Endometrial microvascular endothelial cells (primary cell): Measurements from ENCODE around the gene PLCL1. TPM values are rescaled to one million over a fixed set of nuclear protein-coding genes. Genes with fewer than 3 reads are reported as not detected.
"Not testable (repeated sequence)": the region's sequence is repeated elsewhere in the genome, so short reads cannot be mapped to it uniquely, and the experiment has no call there.

ENCODE experiments used
- in situ Hi-C: cut with HindIII; loops from 2 replicates; pipeline ENCODE4 v1.10.0; 2017; ENCODE audit warnings: low sequenced_read_pairs, low pct_unique_long_range_greater_than_20kb; ENCODE audit errors: inconsistent ontology term
- total RNA-seq: library from RNA; depleted of rRNA; stranded (reverse); fragments of >200 nt; gene quantifications from one replicate; pipeline ENCODE4 v1.2.3, GENCODE V29; 2015; ENCODE audit errors: inconsistent ontology term

The PLCL1 gene
- total RNA-seq, 1 donor from 2014 or later: 0.65 TPM

DNA sequence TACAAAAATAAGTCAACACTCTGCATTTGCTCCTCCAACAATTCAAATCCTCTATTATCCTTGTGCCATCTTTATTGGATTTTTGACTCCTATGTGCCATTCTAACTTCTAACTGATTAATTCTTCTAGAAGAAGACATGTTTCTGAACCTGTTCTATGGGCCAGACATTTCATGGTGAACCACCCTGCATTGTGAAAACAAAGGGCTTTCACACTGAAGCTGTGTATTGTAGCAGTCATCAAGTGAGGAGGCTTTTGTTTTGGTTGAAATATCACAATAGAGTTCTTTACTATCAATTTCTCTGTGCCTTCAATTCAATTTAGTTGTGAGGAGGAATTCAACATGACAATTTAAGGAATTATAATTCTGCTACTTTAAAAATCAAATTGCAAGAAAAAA, 357.9 kb downstream of the PLCL1 start:
- in situ Hi-C loops: no loop called here

DNA sequence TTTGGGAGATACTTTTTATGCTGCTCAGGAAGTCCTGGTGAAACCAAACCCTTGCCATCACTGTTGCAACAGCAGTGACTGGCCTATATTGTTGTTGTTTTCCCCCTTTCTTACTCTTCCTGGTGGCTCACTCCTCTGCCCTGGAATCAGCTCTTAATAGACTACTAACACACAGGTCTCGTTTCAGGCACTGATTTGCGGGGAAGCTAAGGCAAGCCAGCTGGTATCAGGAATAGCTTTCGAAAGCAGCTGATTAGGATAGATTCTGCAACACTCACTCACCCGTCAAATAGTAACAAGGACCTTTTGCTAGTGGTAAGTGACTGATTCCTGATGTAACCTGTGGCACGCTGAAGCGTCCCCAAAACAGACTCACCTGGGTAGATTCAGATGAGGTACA, 360.4 kb downstream of the PLCL1 start:
- in situ Hi-C loops: no loop called here

DNA sequence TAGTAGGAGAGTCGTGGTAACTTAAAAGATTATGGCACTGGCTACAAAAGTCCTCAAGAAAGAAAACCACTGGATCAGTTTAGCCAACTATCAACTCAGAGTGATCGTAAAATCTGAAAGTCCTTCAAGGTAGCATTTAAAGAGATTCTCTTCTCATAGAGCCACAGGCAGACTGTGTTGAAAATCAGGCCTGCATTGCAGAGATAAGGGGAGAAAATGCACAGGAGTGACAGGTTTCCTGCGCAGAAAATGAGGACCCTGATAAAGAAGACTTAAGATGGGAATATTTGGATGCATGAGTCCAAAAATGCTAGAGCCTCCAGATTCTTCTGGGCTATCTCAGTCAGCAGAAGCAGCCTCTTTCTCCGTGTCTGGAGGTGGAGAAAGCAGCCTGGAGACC, 360.9 kb downstream of the PLCL1 start:
- in situ Hi-C loops: no loop called here

DNA sequence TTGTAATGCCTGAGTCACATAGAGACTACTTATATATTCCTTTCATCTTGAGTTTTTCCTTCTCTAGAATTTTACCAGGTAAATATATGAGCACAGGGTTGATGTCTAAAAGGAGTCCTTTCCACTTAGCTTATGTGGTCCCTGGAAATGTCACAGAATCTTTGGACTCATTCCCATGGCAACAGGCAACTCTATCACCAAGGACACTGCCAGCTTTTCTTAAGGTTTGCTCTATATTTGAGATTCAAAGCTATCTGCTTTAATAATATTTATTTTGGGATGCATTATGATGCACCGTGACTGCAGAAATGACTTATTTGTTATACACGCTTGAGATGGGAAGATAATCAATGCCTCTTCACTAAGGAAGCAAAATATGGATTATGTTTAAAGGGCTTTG, 363.0 kb downstream of the PLCL1 start:
- in situ Hi-C loops: no loop called here

DNA sequence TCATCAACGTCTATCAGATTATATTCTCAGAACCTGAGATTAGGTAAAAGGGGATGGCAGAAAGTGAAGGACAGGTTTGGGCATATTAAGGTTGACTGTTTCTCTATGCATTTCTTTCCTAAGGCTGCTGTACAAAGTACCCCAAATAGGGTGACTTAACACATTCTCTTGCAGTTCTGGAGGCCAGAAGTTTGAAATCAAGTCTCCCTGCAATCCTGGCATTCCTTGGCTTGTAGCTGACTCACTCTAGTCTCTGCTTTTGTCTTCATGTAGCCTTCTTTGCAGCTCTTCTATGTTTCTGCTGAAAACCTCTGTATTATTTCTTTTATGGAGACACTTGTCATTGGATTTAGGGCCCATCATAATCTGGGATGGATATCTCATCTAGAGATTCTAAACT, 364.3 kb downstream of the PLCL1 start:
- in situ Hi-C loops: no loop called here

DNA sequence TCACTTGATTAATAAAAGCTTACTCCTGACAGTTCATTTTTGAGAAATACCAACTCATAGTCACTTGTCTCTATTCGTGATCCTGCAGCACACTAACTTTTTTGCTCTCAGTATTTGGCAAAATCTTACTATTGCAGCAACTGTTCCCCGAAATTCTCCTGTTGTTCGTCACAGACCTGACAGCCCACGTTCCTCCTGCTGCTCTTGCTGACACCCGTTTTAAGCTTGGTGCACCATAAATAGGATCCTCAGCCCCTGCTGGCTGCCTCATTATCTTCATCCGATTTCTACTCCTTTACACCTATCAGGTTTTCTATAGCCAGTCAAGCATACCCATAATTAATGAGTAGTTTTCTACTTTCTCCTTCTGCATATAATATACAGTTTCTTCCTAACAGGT, 368.8 kb downstream of the PLCL1 start:
- in situ Hi-C loops: no loop called here

DNA sequence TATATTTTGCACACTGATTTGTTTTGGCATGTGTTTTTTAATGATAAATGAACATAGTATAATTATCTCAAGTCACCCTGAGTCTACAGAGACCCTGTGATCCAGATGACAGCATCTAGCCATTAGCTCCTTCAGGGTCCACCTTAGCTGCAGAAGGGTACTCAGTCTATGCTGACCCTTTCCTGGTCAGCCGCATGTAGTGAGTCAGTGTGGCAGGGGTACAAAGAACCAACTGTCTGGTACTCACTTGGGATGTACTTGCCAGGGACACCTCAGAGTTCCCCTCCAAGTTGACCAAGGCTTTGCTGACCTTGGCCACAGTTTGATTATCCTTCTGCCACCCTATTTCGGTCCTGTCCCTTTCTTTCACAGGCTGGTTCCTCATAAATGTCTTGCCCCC, 369.5 kb downstream of the PLCL1 start:
- in situ Hi-C loops: no loop called here

DNA sequence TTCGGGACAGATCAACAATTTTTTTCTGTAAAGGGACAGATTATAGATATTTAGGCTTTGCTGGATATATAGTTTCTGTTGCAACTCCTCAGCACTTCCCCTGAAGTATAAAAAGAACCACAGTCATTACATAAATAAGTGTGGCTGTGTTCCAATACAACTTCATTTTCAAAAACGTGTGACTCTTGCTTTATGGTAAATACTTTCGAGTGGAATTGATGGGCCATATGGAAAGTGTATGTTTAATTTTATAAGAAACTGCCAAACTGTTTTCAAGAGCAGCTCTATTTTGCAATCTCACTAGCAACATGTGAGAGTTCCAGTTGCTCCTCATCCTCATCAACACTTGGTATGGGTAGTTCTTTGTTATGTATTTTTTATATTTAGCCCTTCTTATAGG, 370.9 kb downstream of the PLCL1 start:
- in situ Hi-C loops: no loop called here

DNA sequence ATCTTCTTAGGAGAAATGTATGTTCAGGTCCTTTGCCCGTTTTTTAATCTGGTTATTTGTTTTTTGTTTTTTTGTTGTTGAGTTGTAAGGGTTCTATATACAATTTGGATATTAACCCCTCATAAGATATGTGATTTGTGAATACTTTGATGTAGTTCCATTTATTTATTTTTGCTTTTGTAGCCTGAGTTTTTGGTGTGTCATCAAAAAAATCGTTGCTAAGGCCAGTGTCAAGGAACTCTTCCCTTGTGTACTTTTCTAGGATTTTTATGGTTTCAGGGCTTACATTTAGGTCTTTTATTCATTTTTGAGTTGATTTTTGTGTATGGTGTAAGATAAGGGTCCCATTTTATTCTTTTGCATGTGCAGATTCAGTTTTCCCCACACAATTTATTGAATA, 372.6 kb downstream of the PLCL1 start:
- in situ Hi-C loops: no loop called here

DNA sequence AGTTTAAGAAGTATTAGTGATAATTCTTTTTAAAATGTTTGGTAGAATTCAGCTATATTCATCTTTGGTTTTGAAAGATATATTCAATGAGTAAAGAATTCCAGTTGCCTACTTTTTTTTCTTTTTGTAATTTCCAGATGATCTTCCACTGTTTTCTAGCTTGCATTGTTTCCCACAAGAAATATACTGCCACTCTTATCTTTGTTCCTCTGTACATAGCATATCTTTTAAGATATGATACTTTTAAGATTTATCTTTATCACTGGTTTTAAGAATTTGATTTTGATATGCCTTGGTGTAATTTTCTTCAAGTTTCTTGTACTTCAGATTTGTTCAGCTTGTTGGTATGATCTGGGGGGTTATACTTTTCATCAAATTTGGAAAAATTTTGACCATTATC, 374.4 kb downstream of the PLCL1 start:
- in situ Hi-C loops: no loop called here

DNA sequence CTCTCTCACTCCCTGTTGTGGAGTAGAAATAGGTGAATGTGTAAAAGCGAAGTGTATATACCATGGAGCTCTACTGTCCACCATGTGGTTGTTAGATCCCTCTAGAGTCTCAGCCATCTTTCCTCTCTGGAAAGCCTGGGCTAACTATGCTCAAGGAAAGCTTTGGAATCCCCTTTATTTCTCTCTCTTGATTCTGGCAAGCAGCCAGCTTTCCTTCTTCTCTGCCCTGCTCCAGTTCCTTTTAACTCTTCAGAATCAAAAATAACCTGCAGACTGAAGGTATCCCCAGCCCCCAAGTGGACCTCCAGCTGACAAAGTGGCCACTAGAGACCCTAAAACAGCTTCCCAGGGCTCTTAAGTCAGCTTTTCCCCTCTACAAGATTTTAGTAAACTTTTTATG, 381.9 kb downstream of the PLCL1 start:
- in situ Hi-C loops: no loop called here

DNA sequence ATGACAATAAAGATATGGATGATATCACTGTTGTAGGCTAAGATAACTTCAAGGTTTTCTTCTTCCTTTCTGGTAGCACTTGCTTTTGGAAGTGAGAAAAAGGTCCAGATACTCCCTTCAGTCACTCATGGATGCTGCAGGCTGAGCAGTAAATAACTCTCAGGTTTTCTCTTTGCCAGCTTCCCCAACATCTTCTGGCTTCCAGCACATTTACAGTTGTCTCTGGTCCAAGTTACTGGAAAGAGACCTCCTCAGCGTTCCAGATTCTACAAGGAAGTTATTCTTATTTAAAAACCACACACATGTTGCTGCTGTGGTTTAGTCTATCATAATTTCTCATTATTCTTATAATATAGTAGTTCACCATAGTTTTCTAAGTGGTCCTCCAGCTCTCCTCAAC, 383.4 kb downstream of the PLCL1 start:
- in situ Hi-C loops: no loop called here

DNA sequence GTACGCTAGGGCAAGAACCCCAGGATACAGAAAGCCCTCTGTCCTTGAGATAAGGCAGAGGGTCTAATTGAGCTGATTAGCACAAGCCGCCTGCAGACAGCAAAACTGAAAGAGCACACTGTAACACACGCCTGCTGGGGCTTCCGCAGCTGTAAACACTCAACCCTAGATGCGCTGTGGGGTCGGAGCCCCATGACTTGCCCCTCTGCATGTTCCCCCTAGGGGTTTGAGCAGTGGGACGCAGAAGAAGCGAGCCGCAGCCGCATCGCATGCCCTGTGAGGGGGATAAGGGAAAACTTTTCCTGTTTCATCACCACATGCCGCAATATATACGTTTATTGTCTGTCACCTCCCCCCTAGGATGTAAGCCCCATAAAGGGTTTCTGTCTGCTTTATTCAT, 384.6 kb downstream of the PLCL1 start:
- in situ Hi-C loops: no loop called here

DNA sequence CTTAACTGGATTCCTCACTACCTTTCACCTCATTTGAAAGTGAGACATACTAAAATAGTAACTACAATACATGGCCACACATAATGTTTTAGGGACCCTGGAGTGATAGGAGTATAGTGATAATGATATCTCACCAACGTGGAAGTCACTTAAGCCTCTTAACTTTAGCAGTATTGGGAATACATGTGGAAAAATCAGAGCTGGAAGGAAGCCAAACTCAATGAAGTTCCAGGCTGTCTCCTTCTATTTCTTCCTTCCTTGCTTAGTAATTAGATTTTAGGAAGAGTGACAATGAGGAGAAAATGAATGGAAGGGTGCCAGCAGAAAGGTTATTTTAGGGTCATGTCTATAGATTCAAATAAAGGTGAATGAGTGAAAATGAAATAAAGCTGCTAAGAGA, 387.3 kb downstream of the PLCL1 start:
- in situ Hi-C loops: no loop called here

DNA sequence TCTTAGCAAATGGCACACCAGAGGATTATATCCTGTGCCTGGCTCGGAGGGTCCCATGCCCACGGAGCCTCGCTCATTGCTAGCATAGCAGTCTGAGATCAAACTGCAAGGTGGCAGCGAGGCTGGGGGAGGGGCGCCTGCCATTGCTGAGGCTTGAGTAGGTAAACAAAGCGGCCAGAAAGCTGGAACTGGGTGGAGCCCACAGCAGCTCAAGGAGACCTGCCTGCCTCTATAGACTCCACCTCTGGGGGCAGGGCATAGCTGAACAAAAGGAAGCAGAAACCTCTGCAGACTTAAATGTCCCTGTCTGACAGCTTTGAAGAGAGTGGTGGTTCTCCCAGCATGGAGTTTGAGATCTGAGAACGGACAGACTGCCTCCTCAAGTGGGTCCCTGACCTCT, 392.2 kb downstream of the PLCL1 start:
- in situ Hi-C loops: not testable (repeated sequence)

Other genes starting within 250 kb of the PLCL1 start
- 1.7 TPM for gene RFTN2, start 129.0 kb upstream of the PLCL1 start, total RNA-seq
- gene MARS2, start 99.2 kb upstream of the PLCL1 start, total RNA-seq: 10.5 TPM
- gene BOLL, start 19.3 kb upstream of the PLCL1 start, total RNA-seq: not detected